Keratinocyte (primary cell): ENCODE results near the gene VSTM1. TPM values are rescaled to one million over a fixed set of nuclear protein-coding genes. Genes with fewer than 3 reads are reported as not detected.

Experiments used
- DNase-seq: peaks from one replicate; pipeline ENCODE4 v3.0.0-alpha.2; 2011; ENCODE audit warnings: low read depth, missing footprints, low spot score
- FAIRE-seq: peaks from 2 replicates; lab custom pipeline; 2011; peaks lifted over from hg19 to GRCh38; lab: Jason Lieb, UNC
- H2AFZ ChIP-seq: 2 replicates; pipeline ENCODE4 v1.6.0; 2012; ENCODE audit warnings: low read length, control low read depth, inconsistent platforms; ENCODE audit not compliant: control insufficient read depth
- H3K27ac ChIP-seq: 2 replicates; pipeline ENCODE4 v1.5.1; 2011; ENCODE audit warnings: low read length; ENCODE audit not compliant: control insufficient read depth, insufficient read depth
- H3K27me3 ChIP-seq: 3 replicates; pipeline ENCODE4 v1.6.0; 2011; ENCODE audit warnings: low read length; ENCODE audit not compliant: control insufficient read depth, insufficient read depth; ENCODE audit errors: extremely low read depth
- H3K36me3 ChIP-seq, 2 experiments: 2 replicates in 1 of 2; 3 replicates in 1 of 2; pipeline ENCODE4 v1.5.1; 2011; ENCODE audit warnings: low read length in 2 of 2, mild to moderate bottlenecking in 1 of 2; ENCODE audit not compliant: control insufficient read depth in 2 of 2, insufficient read depth in 2 of 2; ENCODE audit errors: extremely low read depth in 1 of 2
- H3K4me1 ChIP-seq: 3 replicates; pipeline ENCODE4 v1.5.1; 2011; ENCODE audit warnings: low read length; ENCODE audit not compliant: control insufficient read depth, insufficient read depth; ENCODE audit errors: extremely low read depth
- H3K4me2 ChIP-seq: 3 replicates; pipeline ENCODE4 v1.6.0; 2011; ENCODE audit warnings: low read depth, low read length; ENCODE audit not compliant: control insufficient read depth, insufficient read depth; ENCODE audit errors: extremely low read depth
- H3K4me3 ChIP-seq, 3 experiments: fragments of 200-600 bp in 1 of 3; sonication (generic) in 1 of 3; 2 replicates in 2 of 3; 3 replicates in 1 of 3; pipeline ENCODE4 v1.5.1; 2011 to 2016; ENCODE audit warnings: low read length in 3 of 3, mild to moderate bottlenecking in 3 of 3, control low read depth in 2 of 3, inconsistent platforms in 1 of 3, low read depth in 1 of 3, mixed read lengths in 1 of 3, mixed run types in 1 of 3, moderate library complexity in 1 of 3; ENCODE audit not compliant: control insufficient read depth in 2 of 3, insufficient read depth in 2 of 3; ENCODE audit errors: extremely low read depth in 1 of 3
- H3K79me2 ChIP-seq: 2 replicates; pipeline ENCODE4 v1.6.0; 2012; ENCODE audit warnings: low read length; ENCODE audit not compliant: control insufficient read depth, insufficient read depth
- H3K9ac ChIP-seq: 3 replicates; pipeline ENCODE4 v1.6.0; 2011; ENCODE audit warnings: low read length; ENCODE audit not compliant: control insufficient read depth, insufficient read depth; ENCODE audit errors: extremely low read depth
- H3K9me1 ChIP-seq: 3 replicates; pipeline ENCODE4 v1.6.0; 2011; ENCODE audit warnings: low read length; ENCODE audit not compliant: control insufficient read depth, insufficient read depth; ENCODE audit errors: extremely low read depth
- H3K9me3 ChIP-seq: 2 replicates; pipeline ENCODE4 v1.5.1; 2012; ENCODE audit warnings: low read depth, low read length; ENCODE audit not compliant: control insufficient read depth
- H4K20me1 ChIP-seq: 3 replicates; pipeline ENCODE4 v1.6.0; 2011; ENCODE audit warnings: low read length; ENCODE audit not compliant: control insufficient read depth, insufficient read depth; ENCODE audit errors: extremely low read depth
- CTCF ChIP-seq, 3 experiments: IDR thresholded peaks in 1 of 3; conservative IDR thresholded peaks in 1 of 3; optimal IDR thresholded peaks in 1 of 3; 2 replicates in 2 of 3; 3 replicates in 1 of 3; pipeline versions ENCODE3 to v1.5.1; 2011; ENCODE audit warnings: low read length in 3 of 3, mild to moderate bottlenecking in 3 of 3, moderate library complexity in 2 of 3, control low read depth in 1 of 3, inconsistent platforms in 1 of 3; ENCODE audit not compliant: insufficient read depth in 2 of 3; ENCODE audit errors: extremely low read depth in 1 of 3
- EZH2 ChIP-seq: IDR thresholded peaks from one replicate; pipeline ENCODE4 v1.6.1; 2012; ENCODE audit warnings: inconsistent platforms, mild to moderate bottlenecking, low read length, moderate library complexity
- dilution Hi-C: fragments of 300-500 bp; cut with MboI; formaldehyde crosslinking; loops from one replicate; pipeline ENCODE4 v1.7.0; 2020; ENCODE audit warnings: low sequenced_read_pairs; ENCODE audit not compliant: extremely low pct_ligation_motif_present
- polyA plus RNA-seq, 5 experiments: library from polyadenylated mRNA; depleted of rRNA in 3 of 5; stranded (reverse) in 3 of 5; stranded (forward) in 1 of 5; unstranded in 1 of 5; fragments of >200 nt; gene quantifications; 1 replicate in 1 of 5; 2 replicates in 3 of 5; 3 replicates in 1 of 5; pipeline versions ENCODE4 v1.2.1 to v1.2.3, GENCODE V29; 2011 to 2012; ENCODE audit warnings: missing spikeins in 2 of 5, low read depth in 1 of 5, low replicate concordance in 1 of 5

The VSTM1 gene
- polyA plus RNA-seq, 1 donor (not counting 4 experiments of a cell fraction or from before 2014, with no cell fraction given): not detected

- FAIRE-seq: no peak
- Histone ChIP-seq H3K9me3 (no peaks in the 10 kb centered on the region), H3K79me2 (no peaks in the 10 kb centered on the region), H3K4me1 (no peaks in the 10 kb centered on the region), H3K36me3 (no peaks in the 10 kb centered on the region), H4K20me1 (no peaks in the 10 kb centered on the region), H3K9ac (no peak overlapping the region), H2AFZ (no peak overlapping the region), H3K27me3 (no peaks in the 10 kb centered on the region), H3K9me1 (no peaks in the 10 kb centered on the region), H3K4me2 (no peak overlapping the region), H3K4me3 (no peak overlapping the region), H3K27ac (no peak overlapping the region)
- TF ChIP-seq CTCF (optimal IDR thresholded peaks at IDR 0.05 in 1 of 3, IDR thresholded peaks at IDR 0.05 in 1 of 3, conservative IDR thresholded peaks at IDR 0.05 in 1 of 3; ENCODE audit: extremely low read depth in 1 of 3, insufficient read depth in 2 of 3, low read length in 3 of 3) (no peak), EZH2 (no peak)
- DNase-seq: no peak
- dilution Hi-C loops: no loop called here
Measured at GRCh38 chr19:54074851-54075250, 11.2 kb upstream of the VSTM1 start.

GRCh38 chr19:54073829-54074228 lies 10.1 kb upstream of the VSTM1 start:
- H3K9me3 ChIP-seq: no peaks in the 10 kb centered on the region
- FAIRE-seq (no peak), DNase-seq (no peak)
- no peaks in the 10 kb centered on the region for H3K27me3 ChIP-seq
- TF ChIP-seq CTCF (optimal IDR thresholded peaks at IDR 0.05 in 1 of 3, IDR thresholded peaks at IDR 0.05 in 1 of 3, conservative IDR thresholded peaks at IDR 0.05 in 1 of 3; ENCODE audit: extremely low read depth in 1 of 3, insufficient read depth in 2 of 3, low read length in 3 of 3): no peak
- dilution Hi-C loops: no loop called here
- no peak overlapping the region for H3K4me2 ChIP-seq
- H3K4me3 ChIP-seq: no peak overlapping the region
- no peaks in the 10 kb centered on the region for H3K79me2 ChIP-seq
- H3K36me3 ChIP-seq: no peaks in the 10 kb centered on the region
- no peaks in the 10 kb centered on the region for H3K9me1 ChIP-seq
- H3K4me1 ChIP-seq: no peaks in the 10 kb centered on the region
- no peak overlapping the region for H2AFZ ChIP-seq
- H4K20me1 ChIP-seq: no peaks in the 10 kb centered on the region
- no peak overlapping the region for H3K27ac ChIP-seq
- no peak overlapping the region for H3K9ac ChIP-seq
